K562 (cell line): ENCODE measurements around the gene DUSP28. TPM values are rescaled to one million over a fixed set of nuclear protein-coding genes. Genes with fewer than 3 reads are reported as not detected.

Source experiments
- ADNP ChIP-seq: fragments of 200-800 bp; sonication (Bioruptor generic); IDR thresholded peaks from 2 replicates; pipeline ENCODE4 v1.6.1; 2016; ENCODE audit warnings: missing genetic modification characterization, missing compliant biosample characterization
- EGR1 ChIP-seq: fragments of 450-650 bp; conservative IDR thresholded peaks from 2 replicates; pipeline ENCODE4 v1.6.1; 2017; ENCODE audit warnings: mild to moderate bottlenecking
- ETV1 ChIP-seq: fragments of 450-650 bp; conservative IDR thresholded peaks from 2 replicates; pipeline ENCODE4 v1.6.1; 2016; ENCODE audit warnings: missing genetic modification characterization, control low read depth, low read depth, missing compliant biosample characterization
- FOXP4 ChIP-seq: sonication (generic); formaldehyde crosslinking; IDR thresholded peaks from 2 replicates; pipeline ENCODE4 v1.8.0; 2022; ENCODE audit warnings: mild to moderate bottlenecking, missing genetic modification reagents, borderline replicate concordance
- HES1 ChIP-seq: fragments of 450-650 bp; IDR thresholded peaks from 2 replicates; pipeline ENCODE4 v1.6.1; 2016; ENCODE audit warnings: low read depth, mild to moderate bottlenecking, moderate library complexity
- KLF13 ChIP-seq: fragments of 450-650 bp; IDR thresholded peaks from 2 replicates; pipeline ENCODE4 v1.6.1; 2016; ENCODE audit warnings: missing genetic modification characterization, low read depth, mild to moderate bottlenecking, missing compliant biosample characterization, moderate library complexity, borderline replicate concordance
- MNT ChIP-seq, 2 experiments: fragments of 450-650 bp; conservative IDR thresholded peaks; 2 replicates each; pipeline ENCODE4 v1.6.1; 2017; ENCODE audit warnings: mild to moderate bottlenecking in 2 of 2, moderate library complexity in 2 of 2
- TAF9B ChIP-seq: fragments of 450-650 bp; IDR thresholded peaks from 2 replicates; pipeline ENCODE4 v1.6.1; 2018; ENCODE audit warnings: mild to moderate bottlenecking; ENCODE audit not compliant: partially characterized antibody
- UBTF ChIP-seq, 2 experiments: IDR thresholded peaks; 2 replicates each; pipeline ENCODE4 v1.6.1; 2012; ENCODE audit warnings: improper control_type of control experiment in 2 of 2, low read depth in 2 of 2, low read length in 2 of 2, borderline replicate concordance in 1 of 2
- USF1 ChIP-seq: sonication (generic); formaldehyde crosslinking; IDR thresholded peaks from 2 replicates; pipeline ENCODE4 v1.9.0; 2022; ENCODE audit warnings: mild to moderate bottlenecking, missing genetic modification reagents
- YBX1 ChIP-seq: fragments of 450-650 bp; IDR thresholded peaks from 2 replicates; pipeline ENCODE4 v1.7.1; 2016; ENCODE audit warnings: mild to moderate bottlenecking
- ZBTB49 ChIP-seq: sonication (generic); formaldehyde crosslinking; IDR thresholded peaks from 2 replicates; pipeline ENCODE4 v1.8.0; 2022; ENCODE audit warnings: missing genetic modification reagents, mild to moderate bottlenecking, borderline replicate concordance
- ZNF395 ChIP-seq: fragments of 200-800 bp; sonication (Bioruptor generic); IDR thresholded peaks from 2 replicates; pipeline ENCODE4 v1.6.1; 2017; ENCODE audit warnings: missing genetic modification characterization, missing compliant biosample characterization
- polyA plus RNA-seq, 8 experiments: library from polyadenylated mRNA; depleted of rRNA in 4 of 8; stranded (reverse) in 5 of 8; unstranded in 3 of 8; fragments of >200 nt; fragmentation: Nextera tagmentation in 2 of 8; fragmentation: Illumina TruSeq in 1 of 8; extraction: Ambion mirVana in 2 of 8; extraction: Trizol in 1 of 8; gene quantifications; 2 replicates each; pipeline versions ENCODE4 v1.2.1 to v1.2.3, GENCODE V29; 2011 to 2014; ENCODE audit warnings: inconsistent platforms in 1 of 8, missing spikeins in 1 of 8
- total RNA-seq, 7 experiments: library from RNA; depleted of rRNA in 6 of 7; stranded (reverse); fragments of >200 nt in 6 of 7; fragmentation: Illumina TruSeq in 2 of 7; extraction: Trizol in 2 of 7; gene quantifications; 2 replicates each; pipeline versions ENCODE4 v1.2.1 to v1.2.3, GENCODE V29; 2011 to 2021; ENCODE audit warnings: low replicate concordance in 1 of 7

Gene DUSP28
- total and polyA plus RNA-seq, 9 of the 15 experiments (the other 6 are each of a cell fraction or from before 2014, with no cell fraction given) = 2.8 to 8.1 (median 4.2) TPM

- TF ChIP-seq FOXP4 (CRISPR knock-in tag) (no peak), ADNP (tag) (no peak), YBX1 (no peak), MNT (conservative IDR thresholded peaks at IDR 0.05) (no peak), USF1 (CRISPR knock-in tag) (peak; percentile 67), ZBTB49 (no peak), TAF9B (no peak), ZNF395 (0 out of 2 replicates have a peak, but pooled peaks have one; percentile 30), KLF13 (tag) (no peak), EGR1 (peak; percentile 68; the same call in 1 of the 2 replicates), ETV1 (tag) (no peak), HES1 (no peak), UBTF (IDR thresholded peaks at IDR 0.05; ENCODE audit: borderline replicate concordance in 1 of 2, low read depth in 2 of 2, low read length in 2 of 2) (0 out of 4 replicates have a peak, but pooled peaks of 1 of the 2 experiments have one; percentile 43)
These were observed 8.7 kb downstream of the DUSP28 start (continued) for GRCh38 chr2:240568678-240569522.
